NCI-H2196 (cell line): ENCODE results near the gene PLCB1.
A peak's percentile ranks its signal among the peaks of the same experiment; 100 is the strongest.
"Not testable (repeated sequence)": the region's sequence is repeated elsewhere in the genome, so short reads cannot be mapped to it uniquely, and the experiment has no call there.

Experiments used
- DNase-seq: peaks from one replicate; lab custom pipeline; 2025; ENCODE audit not compliant: unreplicated experiment; lab: John Stamatoyannopoulos, UW

PLCB1 gene

DNA sequence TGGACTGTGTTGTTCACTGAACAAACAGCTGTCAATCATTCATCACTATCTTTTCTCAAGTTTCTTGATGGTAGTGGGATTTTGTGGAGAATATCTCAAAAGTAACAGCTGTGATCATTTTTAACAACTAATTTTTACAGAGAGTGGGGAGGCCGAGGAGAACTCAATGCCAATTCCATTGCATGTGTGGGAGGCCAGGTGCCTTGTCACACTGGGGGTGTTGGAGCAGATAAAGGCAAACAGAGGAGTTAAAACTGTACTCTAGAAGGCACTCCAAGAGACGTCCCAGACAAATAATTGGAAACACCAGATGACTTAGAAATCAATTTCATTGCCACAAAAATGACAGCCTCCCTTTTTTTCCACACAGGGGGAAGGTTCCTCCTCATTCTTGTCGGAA lies 669.6 kb downstream of the PLCB1 start:
- no peak for DNase-seq

DNA sequence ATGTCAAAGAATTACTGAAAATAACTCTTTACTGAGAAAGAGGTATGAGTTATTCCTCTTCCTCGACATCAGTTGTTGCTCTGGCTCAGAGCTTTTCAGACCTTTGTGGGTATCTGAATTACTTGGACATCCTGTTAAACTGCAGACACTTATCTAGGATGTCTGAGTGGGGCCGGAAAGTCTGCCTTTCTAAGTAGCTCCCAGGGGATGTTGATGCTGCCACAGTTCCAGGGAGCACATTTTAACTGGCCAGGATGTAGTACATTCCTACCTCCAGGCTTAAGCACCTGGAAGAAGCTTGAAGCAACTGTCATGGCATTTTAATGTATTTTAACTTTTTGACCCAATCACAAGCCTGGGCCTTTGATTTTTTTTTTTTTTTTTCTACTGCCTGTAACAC lies 671.0 kb downstream of the PLCB1 start:
- DNase-seq = no peak

DNA sequence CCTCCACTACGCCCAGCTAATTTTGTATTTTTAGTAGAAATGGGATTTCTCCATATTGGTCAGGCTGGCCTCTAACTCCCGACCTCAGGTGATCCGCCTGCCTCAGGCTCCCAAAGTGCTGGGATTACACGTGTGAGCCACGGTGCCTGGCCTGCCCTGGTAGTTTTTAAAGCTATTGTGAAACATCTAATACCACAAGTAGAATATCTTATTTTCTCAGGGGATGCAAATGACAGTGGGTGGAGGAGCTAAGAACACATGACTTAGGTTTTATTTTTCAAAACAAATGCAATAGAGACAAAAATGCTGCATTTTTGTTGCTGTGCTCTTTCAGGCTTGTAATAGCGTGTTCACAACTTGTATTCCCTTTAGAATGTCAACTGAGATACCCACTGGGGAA lies 671.9 kb downstream of the PLCB1 start:
- DNase-seq = no peak

DNA sequence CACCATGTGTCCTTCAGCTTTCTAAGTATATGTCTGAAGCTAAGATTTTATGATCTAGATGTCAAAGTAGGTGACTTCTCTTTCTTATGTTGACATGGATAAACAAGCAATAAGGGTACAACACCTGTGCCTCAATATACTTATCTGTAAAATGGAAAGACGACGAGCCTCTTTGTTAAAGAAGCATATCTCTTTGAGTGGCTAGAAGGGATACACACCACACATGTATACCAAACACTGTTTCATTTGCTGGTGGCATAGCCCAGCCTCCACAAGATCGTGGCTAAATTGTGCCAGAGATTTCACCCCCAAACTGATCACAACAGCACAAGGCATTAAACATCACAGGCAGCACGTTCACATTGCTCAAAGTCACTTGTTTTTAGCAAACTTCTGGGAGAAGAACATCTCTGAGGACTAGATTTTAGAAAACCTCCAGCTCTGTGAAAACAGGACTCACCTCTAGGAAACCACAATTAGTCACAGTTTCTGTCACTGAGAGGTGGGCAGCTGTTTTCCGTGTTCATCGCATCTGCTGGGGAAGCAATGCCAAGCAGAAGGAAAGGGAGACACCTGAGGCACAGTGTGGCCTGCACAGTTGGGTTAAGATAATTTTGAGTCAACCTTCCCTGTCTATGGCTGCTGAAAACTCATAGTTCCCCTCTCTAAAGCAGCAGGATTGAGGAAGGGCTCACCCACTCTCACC lies 673.8 kb downstream of the PLCB1 start:
- DNase-seq = no peak

DNA sequence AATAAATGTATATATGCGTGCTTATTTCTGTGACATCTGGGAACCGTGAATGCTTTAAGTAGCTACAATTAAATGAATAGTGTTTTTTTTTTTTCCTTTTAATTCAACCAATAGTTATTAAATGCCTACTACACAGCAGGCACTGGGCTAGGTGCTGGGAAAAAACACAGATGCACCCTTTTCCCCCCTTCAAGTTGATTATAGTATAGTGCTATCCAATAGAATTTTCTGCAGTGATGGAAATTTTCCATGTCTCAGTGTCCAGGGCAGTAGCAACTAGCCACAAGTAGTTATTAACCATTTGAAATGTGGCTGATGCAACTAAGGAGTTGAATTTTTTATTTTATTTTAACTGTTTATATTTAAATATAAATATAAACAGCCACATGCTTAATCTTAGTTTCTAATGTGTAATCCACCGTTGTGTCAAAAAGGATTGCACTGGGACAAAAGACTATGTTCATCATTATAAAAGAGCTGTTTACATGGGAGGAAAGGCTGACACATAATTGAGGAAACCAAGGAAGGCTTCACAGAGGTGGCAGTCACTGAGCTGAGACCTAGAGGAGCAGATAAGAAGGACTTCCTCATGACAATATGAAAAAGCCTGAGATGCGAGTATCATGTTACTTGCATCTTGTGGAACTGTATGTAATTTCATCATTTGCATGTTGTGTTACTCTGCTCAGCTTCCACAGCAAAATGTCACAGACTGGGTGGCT lies 675.6 kb downstream of the PLCB1 start:
- no peak for DNase-seq

DNA sequence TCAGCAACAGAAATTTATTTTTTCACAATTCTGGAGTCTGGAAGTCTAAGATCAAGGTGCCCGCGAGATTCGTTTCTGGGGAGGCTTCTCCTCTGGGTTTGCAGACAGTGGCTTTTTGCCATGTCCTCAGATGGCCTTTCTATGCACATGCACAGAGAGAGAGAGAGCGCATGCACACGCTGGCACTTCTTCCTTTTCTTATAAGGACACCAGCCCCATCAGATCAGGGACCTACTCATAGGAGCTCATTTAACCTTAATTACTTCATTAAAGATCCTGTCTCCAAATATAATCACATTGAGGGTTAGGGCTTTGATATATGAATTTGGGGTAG lies 676.1 kb downstream of the PLCB1 start:
- no peak for DNase-seq

DNA sequence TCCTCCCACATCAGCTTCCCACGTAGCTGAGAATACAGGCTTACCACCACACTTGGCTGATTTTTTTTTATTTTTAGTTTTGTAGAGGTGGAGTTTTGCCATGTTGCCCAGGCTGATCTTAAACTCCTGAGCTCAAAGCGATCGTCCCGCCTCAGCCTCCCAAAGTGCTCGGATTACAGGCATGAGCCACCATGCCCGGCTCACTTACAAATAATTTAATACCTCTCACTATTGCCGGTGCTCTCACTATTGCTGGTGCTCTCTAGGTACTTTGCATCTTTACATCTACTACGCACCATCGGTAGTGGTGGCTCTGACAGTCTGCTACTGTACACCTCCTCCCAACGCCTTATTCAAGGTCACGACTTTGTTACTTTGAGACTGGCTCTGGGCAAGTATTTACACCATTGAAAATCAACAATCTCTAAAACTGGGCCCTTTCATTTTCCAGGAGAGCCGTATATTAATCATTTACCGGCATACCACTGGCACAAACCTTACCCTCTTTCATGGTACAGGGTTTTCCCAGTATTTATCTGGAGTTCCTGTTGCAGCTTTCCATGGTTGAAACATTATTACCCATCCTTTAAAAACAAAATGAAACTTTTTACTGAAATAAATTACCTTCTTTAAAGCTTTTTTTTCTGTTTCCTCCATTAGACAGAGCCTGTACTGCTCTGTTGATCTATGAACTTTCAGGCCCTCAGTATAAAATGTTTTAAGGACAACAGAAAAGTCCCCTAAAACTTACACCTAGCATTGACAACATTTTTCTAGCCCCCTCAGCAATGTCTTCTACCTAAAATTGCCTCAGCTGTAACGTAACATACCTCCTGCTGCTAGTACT lies 677.3 kb downstream of the PLCB1 start:
- DNase-seq = no peak

DNA sequence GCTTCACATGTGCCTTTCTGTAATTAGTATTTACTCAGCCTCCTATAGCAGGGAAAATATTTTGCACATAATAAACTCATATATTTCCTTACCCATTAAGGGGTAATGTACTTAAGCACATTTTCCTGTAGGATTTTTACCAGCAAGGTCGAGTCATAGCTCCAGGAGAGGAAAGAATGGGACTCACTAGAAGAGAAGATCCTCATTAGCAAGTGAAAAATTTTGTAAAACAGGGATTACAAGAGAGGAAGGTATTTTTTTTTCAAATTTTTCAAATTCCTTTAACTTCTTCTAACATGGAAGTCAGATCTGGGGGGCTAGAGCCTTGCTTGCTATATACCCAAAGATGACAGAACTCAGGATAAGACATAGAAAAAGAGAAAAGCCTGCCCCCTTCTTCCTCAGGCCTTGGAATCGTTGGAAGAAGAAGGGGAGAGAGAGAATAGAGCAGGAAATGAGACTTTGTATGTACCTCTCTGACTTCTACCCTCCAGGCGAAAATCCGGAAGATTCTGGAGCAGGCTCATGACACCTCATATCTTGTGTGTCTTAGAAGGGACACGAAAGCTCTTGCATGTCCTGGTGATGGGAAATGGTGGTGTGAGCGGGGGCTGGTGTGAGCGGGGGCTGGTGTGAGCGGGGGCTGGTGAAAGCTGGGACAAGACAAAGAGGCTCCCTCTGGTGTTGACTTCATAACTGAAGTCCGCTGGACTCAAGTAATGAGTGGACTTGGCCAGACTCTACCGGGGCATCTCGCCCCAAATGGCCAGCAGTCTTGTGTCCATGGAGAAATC lies 679.9 kb downstream of the PLCB1 start:
- no peak for DNase-seq

DNA sequence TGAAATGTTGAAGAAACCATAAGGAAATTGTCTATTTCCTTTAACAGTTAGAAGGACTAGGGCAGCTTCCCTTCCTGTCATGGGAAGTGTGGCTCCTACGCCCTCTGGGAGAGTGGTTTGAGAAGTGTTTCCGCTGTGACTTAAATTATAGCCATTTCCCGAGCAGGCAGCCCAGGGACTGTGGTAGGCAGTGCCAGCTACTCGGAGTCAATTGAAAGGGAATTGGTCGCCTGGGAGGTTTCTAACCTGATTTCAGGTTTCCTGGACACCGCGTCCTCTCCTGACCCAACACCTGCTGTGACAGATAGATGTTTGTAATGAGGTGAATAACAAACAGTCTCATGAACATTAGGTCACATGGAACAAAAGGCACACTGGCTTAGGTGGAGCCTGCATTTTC lies 680.8 kb downstream of the PLCB1 start:
- no peak for DNase-seq

DNA sequence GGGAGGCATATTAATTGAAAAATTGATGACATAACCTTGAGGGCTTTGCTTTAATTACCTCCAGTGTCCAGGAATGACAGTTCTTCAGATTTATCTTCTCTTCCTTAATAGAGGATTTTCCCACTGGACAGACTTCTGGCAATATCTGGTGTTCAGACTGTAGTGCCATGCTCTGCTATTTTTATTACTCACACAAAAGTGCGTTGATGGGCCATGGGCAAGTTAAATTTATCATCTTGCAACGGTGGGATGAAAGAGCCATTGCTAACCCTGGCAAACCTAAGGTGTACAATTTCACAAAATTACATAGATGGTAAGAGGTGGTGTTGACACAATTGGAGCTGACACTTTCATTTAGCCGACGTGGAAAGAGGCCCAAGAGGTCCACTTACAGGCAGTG lies 683.1 kb downstream of the PLCB1 start:
- no peak for DNase-seq

DNA sequence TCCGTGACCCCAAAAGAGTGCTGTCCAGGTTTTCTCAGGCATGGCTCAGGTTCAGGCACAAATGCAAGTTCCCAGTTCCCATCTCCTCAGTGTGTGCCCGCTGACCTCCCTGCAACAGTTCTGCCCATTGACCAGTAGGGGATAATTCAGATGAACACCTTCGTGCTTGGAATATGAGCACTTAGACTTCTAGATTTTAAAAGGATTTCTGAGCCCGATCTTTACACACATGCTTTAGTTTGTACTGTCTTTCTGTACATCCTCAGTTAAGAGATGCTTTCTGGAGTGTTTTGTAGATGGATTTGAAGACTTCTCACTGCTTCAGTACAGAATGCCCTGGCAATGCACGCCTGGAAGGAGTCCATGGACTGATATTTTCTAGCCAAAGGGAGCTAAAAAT lies 697.2 kb downstream of the PLCB1 start:
- DNase-seq = no peak

DNA sequence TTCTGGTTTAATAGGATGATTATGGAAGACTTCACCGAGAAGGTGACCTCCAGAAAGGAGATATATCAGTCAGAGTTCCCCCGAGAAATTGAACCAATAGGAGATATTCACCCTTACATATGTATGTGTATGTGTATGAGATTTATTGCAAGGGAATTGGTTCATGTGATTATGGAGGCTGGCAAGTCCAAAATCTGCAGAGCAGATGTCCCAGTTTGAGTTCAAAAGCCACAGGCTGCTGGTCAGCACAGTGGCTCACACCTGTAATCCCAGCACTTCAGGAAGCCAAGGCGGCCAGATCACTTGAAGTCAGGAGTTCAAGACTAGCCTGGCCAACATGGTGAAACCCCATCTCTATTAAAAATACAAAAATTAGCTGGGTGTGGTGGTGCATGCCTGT lies 702.2 kb downstream of the PLCB1 start:
- not testable (repeated sequence) for DNase-seq

DNA sequence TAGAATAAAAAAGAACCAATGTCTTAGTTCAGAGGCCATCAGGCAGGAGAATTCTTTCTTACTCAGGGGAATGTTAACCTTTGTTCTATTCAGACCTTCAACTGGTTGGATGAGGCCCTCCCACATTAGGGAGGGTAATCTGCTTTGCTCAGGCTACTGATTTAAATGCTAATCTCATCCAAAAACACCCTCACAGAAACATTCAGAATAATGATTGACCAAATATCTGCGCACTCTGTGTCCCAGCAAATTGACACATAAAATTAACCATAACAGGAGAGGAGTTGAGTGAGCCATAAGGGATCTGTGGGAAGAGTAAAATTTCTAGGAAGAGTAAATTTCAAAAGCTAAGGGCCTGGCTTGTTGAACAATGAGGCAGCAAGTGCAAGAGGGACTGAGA lies 702.8 kb downstream of the PLCB1 start:
- DNase-seq = no peak

DNA sequence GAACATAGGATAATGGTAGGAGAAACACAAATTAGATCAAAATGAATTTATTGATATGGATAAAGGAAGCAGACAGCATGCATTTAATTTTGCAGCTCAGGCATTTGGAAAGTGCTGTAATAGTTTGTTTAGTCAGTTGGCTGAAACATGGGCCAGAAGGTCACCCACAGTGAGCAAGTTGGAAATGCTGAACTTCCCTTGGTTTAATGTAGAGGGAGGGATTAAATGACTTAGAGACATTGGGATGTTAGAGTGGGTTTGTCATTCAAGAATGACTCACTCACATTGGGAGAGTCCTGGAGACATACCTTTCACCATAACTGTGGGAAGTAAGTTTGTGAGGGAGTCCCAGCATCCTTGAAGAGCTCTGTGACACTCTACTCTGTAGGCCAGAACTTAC lies 705.3 kb downstream of the PLCB1 start:
- no peak for DNase-seq

DNA sequence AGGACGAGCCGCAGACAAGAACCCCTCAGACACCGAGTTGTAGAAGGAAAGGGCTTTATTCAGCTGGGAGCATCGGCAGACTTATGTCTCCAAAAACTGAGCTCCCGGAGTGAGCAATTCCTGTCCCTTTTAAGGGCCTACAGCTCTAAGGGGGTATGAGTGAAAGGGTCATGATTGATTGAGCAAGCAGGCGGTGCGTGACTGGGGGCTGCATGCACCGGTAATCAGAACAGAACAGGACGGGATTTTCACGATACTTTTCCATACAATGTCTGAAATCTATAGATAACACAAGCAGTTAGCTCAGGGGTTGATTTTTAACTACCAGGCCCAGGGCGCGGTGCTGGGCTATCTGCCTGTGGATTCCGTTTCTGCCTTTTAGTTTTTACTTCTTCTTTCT lies 710.5 kb downstream of the PLCB1 start:
- DNase-seq = no peak

DNA sequence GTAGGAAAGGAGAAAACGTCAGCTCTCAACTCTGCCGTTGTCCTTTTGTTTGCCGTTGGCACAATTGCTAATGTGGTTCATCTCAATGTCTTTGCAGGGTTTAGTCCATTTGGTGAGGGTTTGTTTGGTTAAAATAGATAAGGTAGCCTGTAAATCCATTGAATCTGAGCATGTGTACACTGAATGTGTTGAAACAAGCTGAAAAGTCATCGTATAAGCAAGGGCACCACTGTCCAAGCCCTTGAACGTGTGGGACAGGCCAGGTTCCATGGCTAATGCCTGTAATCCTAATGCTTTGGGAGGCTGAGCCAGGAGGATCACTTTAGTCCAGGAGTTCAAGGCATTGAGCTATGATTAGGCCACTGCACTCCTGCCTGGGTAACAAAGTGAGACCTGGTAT lies 712.1 kb downstream of the PLCB1 start:
- DNase-seq = no peak

DNA sequence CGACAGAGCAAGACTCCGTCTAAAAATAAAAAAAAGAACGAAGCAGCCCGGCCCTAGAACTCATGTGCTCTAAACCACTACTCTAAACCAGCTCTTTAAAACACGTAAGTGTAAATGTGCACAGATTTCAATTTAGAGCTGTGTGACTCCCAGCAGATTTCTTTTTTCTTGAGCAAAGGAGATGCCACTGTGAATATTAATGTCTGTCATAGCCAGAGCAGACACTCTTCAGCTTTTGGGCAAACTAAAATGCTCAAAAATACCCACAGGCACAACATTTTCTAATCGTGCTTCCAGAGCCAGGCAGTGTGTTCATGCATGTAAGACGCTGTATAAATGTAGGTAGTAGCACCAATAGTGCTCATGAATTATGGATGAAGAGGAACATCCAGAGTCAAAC lies 717.9 kb downstream of the PLCB1 start:
- DNase-seq = no peak

DNA sequence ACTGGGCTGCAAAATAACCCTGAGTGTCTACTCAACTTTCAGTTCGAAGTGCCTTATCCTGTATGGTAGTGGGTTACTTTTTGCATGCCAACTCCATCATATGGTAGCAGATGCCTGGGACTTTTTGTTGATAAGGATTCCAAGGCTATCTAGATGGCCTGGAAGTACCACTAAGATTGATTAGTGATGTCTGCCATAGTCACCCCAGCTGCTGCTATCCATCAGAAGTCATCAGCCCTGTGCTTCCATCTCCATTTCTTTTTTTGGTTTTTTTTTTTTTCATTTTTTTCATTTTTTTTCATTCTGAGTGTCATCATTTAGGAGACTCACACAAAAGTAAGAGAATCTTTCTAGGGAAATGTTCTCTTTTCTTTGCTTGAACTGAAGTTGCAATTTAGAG lies 719.4 kb downstream of the PLCB1 start:
- DNase-seq = no peak

DNA sequence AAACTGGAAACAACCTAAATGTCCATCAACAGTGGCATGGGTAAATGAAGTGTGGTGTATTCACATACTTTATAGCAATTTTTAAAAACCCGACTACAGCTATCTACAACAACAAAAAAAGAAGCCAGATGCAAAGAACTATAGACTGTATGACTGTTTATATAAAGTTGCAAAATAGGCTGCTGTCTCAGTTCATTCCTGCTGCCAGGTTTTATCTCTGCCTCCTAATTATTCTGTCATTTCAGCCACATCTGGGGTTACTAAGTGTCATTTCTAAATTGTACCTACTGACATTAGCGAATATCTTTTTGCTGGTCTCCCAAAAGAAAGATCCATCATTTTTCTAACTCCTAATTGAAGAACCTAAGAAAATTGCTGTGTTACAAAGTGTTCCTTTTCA lies 719.9 kb downstream of the PLCB1 start:
- DNase-seq = not testable (repeated sequence)

DNA sequence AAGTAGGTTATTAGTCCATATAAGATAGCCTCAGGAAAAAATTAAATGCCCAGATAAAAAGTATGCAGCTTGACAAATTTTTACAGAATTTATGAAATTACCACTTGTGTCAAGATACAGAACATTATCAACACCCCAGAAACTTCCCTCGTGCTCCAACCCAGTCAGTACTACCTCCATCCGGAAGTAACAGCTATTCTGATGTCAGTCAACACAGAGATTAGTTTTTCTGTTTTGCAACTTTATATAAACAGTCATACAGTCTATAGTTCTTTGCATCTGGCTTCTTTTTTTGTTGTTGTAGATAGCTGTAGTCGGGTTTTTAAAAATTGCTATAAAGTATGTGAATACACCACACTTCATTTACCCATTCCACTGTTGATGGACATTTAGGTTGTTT lies 721.1 kb downstream of the PLCB1 start:
- not testable (repeated sequence) for DNase-seq

DNA sequence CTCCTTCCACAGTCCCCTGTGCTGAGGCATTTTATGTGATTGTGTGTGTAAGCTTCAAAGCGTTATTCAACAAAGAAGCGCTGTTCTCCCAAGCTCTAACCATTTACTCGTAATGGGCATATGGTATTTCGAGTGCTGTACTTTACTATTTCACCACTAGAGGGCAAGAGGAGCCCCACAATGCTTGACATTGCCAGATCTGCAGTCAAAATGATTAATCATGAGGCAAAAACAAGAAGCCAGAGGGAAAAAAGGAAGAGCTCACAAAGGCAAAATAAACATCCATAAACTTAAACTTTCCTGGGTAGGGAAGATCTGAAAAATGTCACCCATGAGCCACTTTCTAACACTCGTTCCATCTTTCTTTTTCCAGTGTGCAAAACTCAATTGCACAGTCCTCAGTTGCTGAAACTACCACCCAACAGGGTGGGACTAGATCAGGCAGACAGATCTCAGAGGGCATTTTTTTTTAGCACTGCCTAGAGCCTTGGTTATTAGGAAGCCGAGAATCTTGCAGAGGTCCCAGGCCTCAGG lies 721.8 kb downstream of the PLCB1 start:
- peak; percentile 68 for DNase-seq
